B cell (primary cell): ENCODE data around the gene PAM16. TPM values are rescaled to one million over a fixed set of nuclear protein-coding genes. Genes with fewer than 3 reads are reported as not detected.
A peak's percentile ranks its signal among the peaks of the same experiment; 100 is the strongest.

ENCODE experiments used
- ATAC-seq: fragments of 200-7000 bp; cut with Tn5 transposase; one replicate; pipeline ENCODE4 v1.10.0; 2021; ENCODE audit warnings: low read depth, mild to moderate bottlenecking, moderate number of reproducible peaks, moderate library complexity
- CTCF ChIA-PET: fragments of 350-600 bp; sonication (Branson Sonifier 250); formaldehyde crosslinking; loops from one replicate; lab custom pipeline; 2021; ENCODE audit warnings: antibody characterized with exemption, inconsistent platforms; lab: Charles Lee
- POLR2A ChIA-PET: fragments of 350-600 bp; sonication (Branson Sonifier 250); formaldehyde crosslinking; loops from one replicate; lab custom pipeline; 2021; ENCODE audit warnings: antibody characterized with exemption; lab: Charles Lee
- DNase-seq: peaks from one replicate; pipeline ENCODE4 v3.0.0; 2013
- H2AFZ ChIP-seq: 2 replicates; pipeline ENCODE4 v1.6.1; 2012; ENCODE audit warnings: mild to moderate bottlenecking, low read depth, low read length; ENCODE audit not compliant: insufficient read depth, poor library complexity, severe bottlenecking
- H3K27ac ChIP-seq, 2 donors: 1 replicate in 1 of 2; 2 replicates in 1 of 2; pipeline ENCODE4 v1.5.1; 2012 to 2013; ENCODE audit warnings: low read length in 2 of 2, mild to moderate bottlenecking in 2 of 2, moderate library complexity in 1 of 2
- H3K27me3 ChIP-seq, 4 experiments: fragments of 200-600 bp in 1 of 4; sonication (generic) in 1 of 4; replicated peaks in 1 of 4; 1 replicate in 2 of 4; 2 replicates in 2 of 4; pipeline versions ENCODE4 v1.6.1 to v1.7.0; 2013 to 2016; ENCODE audit warnings: low read length in 3 of 4, mild to moderate bottlenecking in 2 of 4, mixed read lengths in 1 of 4, moderate library complexity in 1 of 4; ENCODE audit not compliant: insufficient read depth in 4 of 4, control insufficient read depth in 3 of 4; ENCODE audit errors: control extremely low read depth in 1 of 4
- H3K36me3 ChIP-seq, 2 experiments: replicated peaks in 1 of 2; 1 replicate in 1 of 2; 2 replicates in 1 of 2; pipeline versions ENCODE4 v1.6.1 to v1.7.1; 2013; ENCODE audit warnings: low read length in 1 of 2; ENCODE audit not compliant: insufficient read depth in 2 of 2, control insufficient read depth in 1 of 2; ENCODE audit errors: control extremely low read depth in 1 of 2, extremely low read depth in 1 of 2
- H3K4me1 ChIP-seq, 2 donors: fragments of 200-600 bp in 1 of 2; sonication (generic) in 1 of 2; 1 replicate in 1 of 2; 2 replicates in 1 of 2; pipeline versions ENCODE4 v1.5.1 to v1.6.1; 2013 to 2017; ENCODE audit warnings: low read length in 2 of 2; ENCODE audit not compliant: control insufficient read depth in 2 of 2, insufficient read depth in 2 of 2
- H3K4me2 ChIP-seq: replicated peaks from 2 replicates; pipeline ENCODE3; 2012; ENCODE audit warnings: mild to moderate bottlenecking, low read depth, low read length; ENCODE audit not compliant: poor library complexity, severe bottlenecking
- H3K4me3 ChIP-seq, 5 experiments: fragments of 200-600 bp in 1 of 5; sonication (generic) in 1 of 5; 1 replicate in 3 of 5; 2 replicates in 2 of 5; pipeline versions ENCODE4 v1.5.1 to v1.7.0; 2011 to 2016; ENCODE audit warnings: low read length in 4 of 5, mild to moderate bottlenecking in 4 of 5, low read depth in 2 of 5, control low read depth in 1 of 5, moderate library complexity in 1 of 5; ENCODE audit not compliant: insufficient read depth in 1 of 5; ENCODE audit errors: control extremely low read depth in 1 of 5, extremely low read depth in 1 of 5
- H3K79me2 ChIP-seq: fragments of 200-600 bp; sonication (generic); one replicate; pipeline ENCODE4 v1.6.0; 2016; ENCODE audit warnings: low read length; ENCODE audit not compliant: control insufficient read depth, insufficient read depth
- H3K9ac ChIP-seq: fragments of 200-600 bp; sonication (generic); 2 replicates; pipeline ENCODE4 v1.6.1; 2017; ENCODE audit warnings: mild to moderate bottlenecking, low read length, moderate library complexity
- H3K9me3 ChIP-seq, 3 donors: one replicate each; pipeline versions ENCODE4 v1.6.1 to v1.7.1; 2013; ENCODE audit warnings: low read length in 2 of 3; ENCODE audit not compliant: control insufficient read depth in 2 of 3, insufficient read depth in 1 of 3; ENCODE audit errors: control extremely low read depth in 1 of 3
- H4K20me1 ChIP-seq: 2 replicates; pipeline ENCODE4 v1.6.0; 2012; ENCODE audit warnings: mild to moderate bottlenecking, low read length; ENCODE audit not compliant: insufficient read depth, control insufficient read depth, poor library complexity, severe bottlenecking
- H3K27ac Mint-ChIP-seq: one replicate; pipeline ENCODE4 v1.8.0; 2021; ENCODE audit warnings: mixed read lengths
- H3K27me3 Mint-ChIP-seq: one replicate; pipeline ENCODE4 v1.8.0; 2021; ENCODE audit warnings: mixed read lengths
- H3K4me1 Mint-ChIP-seq: one replicate; pipeline ENCODE4 v1.8.0; 2021; ENCODE audit warnings: mixed read lengths
- H3K4me3 Mint-ChIP-seq: one replicate; pipeline ENCODE4 v1.8.0; 2021; ENCODE audit warnings: mixed read lengths
- H3K9me3 Mint-ChIP-seq: one replicate; pipeline ENCODE4 v1.8.0; 2022; ENCODE audit warnings: mixed read lengths; ENCODE audit not compliant: insufficient read depth
- CTCF ChIP-seq: fragments of 200-600 bp; IDR thresholded peaks from one replicate; pipeline ENCODE4 v1.8.0; 2022; ENCODE audit warnings: antibody characterized with exemption, mild to moderate bottlenecking
- EZH2 ChIP-seq: IDR thresholded peaks from 2 replicates; pipeline ENCODE4 v1.6.1; 2012; ENCODE audit warnings: borderline replicate concordance, low read depth, mild to moderate bottlenecking, moderate library complexity, low read length; ENCODE audit not compliant: insufficient read depth, poor library complexity, severe bottlenecking
- WGBS: methylation state at CpG from one replicate; pipeline ENCODE4 v1.1.5; 2013; ENCODE audit warnings: missing lambda C conversion rate; ENCODE audit not compliant: insufficient coverage; 5-methylcytosine and 5-hydroxymethylcytosine counted together
- intact Hi-C: fragments of 100-400 bp; cut with micrococcal nuclease; formaldehyde crosslinking; loops from one replicate; pipeline ENCODE4 v1.10.0; 2022
- polyA plus RNA-seq: library from polyadenylated mRNA; depleted of rRNA; stranded (reverse); fragments of >200 nt; gene quantifications from 2 replicates; pipeline ENCODE4 v1.2.3, GENCODE V29; 2012
- total RNA-seq, 2 donors: library from RNA; stranded (reverse); fragments of 120-200 nt in 1 of 2; gene quantifications; 1 replicate in 1 of 2; 2 replicates in 1 of 2; pipeline versions ENCODE4 v1.2.3 to v1.2.4, GENCODE V29; 2013 to 2022

PAM16 gene
- total and polyA plus RNA-seq, 2 donors (not counting 1 experiment from before 2014, with no cell fraction given) = 57.3 to 64.1 TPM

GRCh38 chr16:4313563-4314531 lies 37.3 kb downstream of the PAM16 start:
- H3K4me2 ChIP-seq = peak overlapping the region; percentile 97
- no peak overlapping the region for H3K4me3 ChIP-seq
- Mint-ChIP-seq H3K4me3 (peak overlapping the region; percentile 92), H3K27me3 (peaks cover 11% of the 10 kb centered on the region), H3K9me3 (no peaks in the 10 kb centered on the region), H3K27ac (peak overlapping the region; percentile 37), H3K4me1 (peaks cover 22% of the 10 kb centered on the region)
- H3K79me2 ChIP-seq = no peaks in the 10 kb centered on the region
- intact Hi-C loops = no loop called here
- H3K27me3 ChIP-seq = peaks cover 0 to 49% (median 20%) of the 10 kb centered on the region in 4 experiments
- DNase-seq (peak; percentile 38), ATAC-seq (no peak)
- H3K4me1 ChIP-seq = peaks cover 20 to 36% of the 10 kb centered on the region in 2 donors
- H2AFZ ChIP-seq = no peak overlapping the region
- POLR2A ChIA-PET = no interaction called here
- TF ChIP-seq CTCF (peak; percentile 48), EZH2 (no peak)
- H3K36me3 ChIP-seq = no peaks in the 10 kb centered on the region
- H4K20me1 ChIP-seq = no peaks in the 10 kb centered on the region
- CTCF ChIA-PET = interaction anchor here (15.7 kb wide), 1 partner anchor 15 kb away, joined by 165 read pairs; no protein-coding TSS in a partner anchor
- H3K27ac ChIP-seq = no peak overlapping the region
- H3K9ac ChIP-seq = no peak overlapping the region
- WGBS = 9% methylated on average over 33 of the region's 43 CpGs
- peaks cover 0 to 12% (median 0%) of the 10 kb centered on the region in 3 donors for H3K9me3 ChIP-seq
